H1 (cell line): ENCODE data around the gene NBAS. TPM values are rescaled to one million over a fixed set of nuclear protein-coding genes. Genes with fewer than 3 reads are reported as not detected.

Experiments
- GTF2F1 ChIP-seq: IDR thresholded peaks from 2 replicates; pipeline ENCODE4 v1.6.1; 2012; ENCODE audit warnings: low read depth, low read length, improper control_type of control experiment, borderline replicate concordance
- polyA plus RNA-seq, 7 experiments: library from polyadenylated mRNA; depleted of rRNA in 3 of 7; stranded (reverse) in 5 of 7; unstranded in 2 of 7; fragments of >200 nt in 5 of 7; fragments of 200-250 nt in 2 of 7; gene quantifications; 1 replicate in 5 of 7; 2 replicates in 1 of 7; 4 replicates in 1 of 7; pipeline versions ENCODE4 v1.2.1 to v1.2.3, GENCODE V29; 2011 to 2013; ENCODE audit warnings: missing spikeins in 2 of 7, mixed read lengths in 2 of 7
- total RNA-seq: library from RNA; stranded (reverse); fragmentation: NEBNext Ultra II Directional; extraction: Animal tissue kit (Norgen Biotek cat#: 25700); gene quantifications from 2 replicates; pipeline ENCODE4 v1.2.1, GENCODE V29; 2021

Gene NBAS
- total and polyA plus RNA-seq, 2 of the 8 experiments (the other 6 are each of a cell fraction or from before 2014, with no cell fraction given), result 19.6 to 34.8 TPM

GRCh38 chr2:15348045-15348444 lies 213.1 kb downstream of the NBAS start (continued):
- TF ChIP-seq GTF2F1, result no peak
